ENCODE data around the gene SLC26A5. TPM values are rescaled to one million over a fixed set of nuclear protein-coding genes. Genes with fewer than 3 reads are reported as not detected.
A peak's percentile ranks its signal among the peaks of the same experiment; 100 is the strongest.
"Not testable (repeated sequence)": the region's sequence is repeated elsewhere in the genome, so short reads cannot be mapped to it uniquely, and the experiment has no call there.

Gene SLC26A5
- total and polyA plus RNA-seq, 3 experiments from 2014 or later, result not detected

- CTCF ChIA-PET, result no interaction called here
- H3K4me1 ChIP-seq (ENCODE audit: insufficient read depth, low read length), result no peaks in the 10 kb centered on the region
- peaks cover 9 to 22% of the 10 kb centered on the region in 2 donors for H3K27me3 Mint-ChIP-seq
- no peaks in the 10 kb centered on the region for H3K9me3 ChIP-seq (ENCODE audit: low read length)
- POLR2A ChIA-PET, result no interaction called here
- DNase-seq, result no peak
- no peaks in the 10 kb centered on the region for H3K27me3 ChIP-seq (ENCODE audit: insufficient read depth, low read length, poor library complexity, severe bottlenecking)
- H3K27ac ChIP-seq (ENCODE audit: low read depth, low read length), result no peak overlapping the region
- H3K27ac Mint-ChIP-seq, result no peak overlapping the region
- H3K36me3 ChIP-seq (ENCODE audit: insufficient read depth, low read length), result no peaks in the 10 kb centered on the region
- H3K36me3 Mint-ChIP-seq, result no peaks in the 10 kb centered on the region
- H3K4me3 Mint-ChIP-seq, result no peak overlapping the region
- peaks cover 0 to 2% (median 0%) of the 10 kb centered on the region in 5 donors for H3K9me3 Mint-ChIP-seq
- H3K4me3 ChIP-seq (ENCODE audit: low read length), result no peak overlapping the region
- H3K4me1 Mint-ChIP-seq, result no peaks in the 10 kb centered on the region
Observed at GRCh38 chr7:103420857-103421384, 25.1 kb downstream of the SLC26A5 start.

GRCh38 chr7:103418241-103418640 is 27.8 kb downstream of the SLC26A5 start:
- Mint-ChIP-seq H3K9me3 (peaks cover 0 to 2% (median 0%) of the 10 kb centered on the region in 5 donors), H3K36me3 (no peaks in the 10 kb centered on the region), H3K4me3 (peak overlapping the region in 1 of 7 donors; percentile 27), H3K4me1 (no peaks in the 10 kb centered on the region), H3K27me3 (peaks cover 13 to 29% of the 10 kb centered on the region in 2 donors), H3K27ac (no peak overlapping the region)
- Histone ChIP-seq H3K9me3 (ENCODE audit: low read length) (no peaks in the 10 kb centered on the region), H3K4me1 (ENCODE audit: insufficient read depth, low read length) (no peaks in the 10 kb centered on the region), H3K36me3 (ENCODE audit: insufficient read depth, low read length) (no peaks in the 10 kb centered on the region), H3K27me3 (ENCODE audit: insufficient read depth, low read length, poor library complexity, severe bottlenecking) (no peaks in the 10 kb centered on the region), H3K27ac (ENCODE audit: low read depth, low read length) (no peak overlapping the region), H3K4me3 (ENCODE audit: low read length) (no peak overlapping the region)
- POLR2A ChIA-PET, result no interaction called here
- CTCF ChIA-PET, result no interaction called here
- no peak for DNase-seq

GRCh38 chr7:103413407-103413806 is 32.6 kb downstream of the SLC26A5 start:
- ChIA-PET CTCF (no interaction called here), POLR2A (no interaction called here)
- Mint-ChIP-seq H3K27me3 (peaks cover 10 to 35% of the 10 kb centered on the region in 2 donors), H3K27ac (no peak overlapping the region), H3K4me1 (no peaks in the 10 kb centered on the region), H3K9me3 (no peaks in the 10 kb centered on the region), H3K4me3 (no peak overlapping the region), H3K36me3 (no peaks in the 10 kb centered on the region)
- Histone ChIP-seq H3K36me3 (ENCODE audit: insufficient read depth, low read length) (no peaks in the 10 kb centered on the region), H3K27ac (ENCODE audit: low read depth, low read length) (no peak overlapping the region), H3K4me1 (ENCODE audit: insufficient read depth, low read length) (no peaks in the 10 kb centered on the region), H3K9me3 (ENCODE audit: low read length) (no peaks in the 10 kb centered on the region), H3K27me3 (ENCODE audit: insufficient read depth, low read length, poor library complexity, severe bottlenecking) (no peaks in the 10 kb centered on the region), H3K4me3 (ENCODE audit: low read length) (no peak overlapping the region)
- DNase-seq, result no peak

GRCh38 chr7:103412151-103412550 is 33.9 kb downstream of the SLC26A5 start:
- Histone ChIP-seq H3K27ac (ENCODE audit: low read depth, low read length) (no peak overlapping the region), H3K36me3 (ENCODE audit: insufficient read depth, low read length) (no peaks in the 10 kb centered on the region), H3K4me3 (ENCODE audit: low read length) (no peak overlapping the region), H3K9me3 (ENCODE audit: low read length) (no peaks in the 10 kb centered on the region), H3K27me3 (ENCODE audit: insufficient read depth, low read length, poor library complexity, severe bottlenecking) (no peaks in the 10 kb centered on the region), H3K4me1 (ENCODE audit: insufficient read depth, low read length) (no peaks in the 10 kb centered on the region)
- Mint-ChIP-seq H3K27me3 (peaks cover 10 to 33% of the 10 kb centered on the region in 2 donors), H3K4me3 (no peak overlapping the region), H3K9me3 (no peaks in the 10 kb centered on the region), H3K36me3 (no peaks in the 10 kb centered on the region), H3K4me1 (no peaks in the 10 kb centered on the region), H3K27ac (no peak overlapping the region)
- DNase-seq, result no peak
- POLR2A ChIA-PET, result no interaction called here
- CTCF ChIA-PET, result no interaction called here

- H3K27me3 ChIP-seq (ENCODE audit: insufficient read depth, low read length, poor library complexity, severe bottlenecking); H3K4me1 ChIP-seq (ENCODE audit: insufficient read depth, low read length); H3K36me3 Mint-ChIP-seq; H3K36me3 ChIP-seq (ENCODE audit: insufficient read depth, low read length); DNase-seq; H3K9me3 Mint-ChIP-seq; H3K27ac ChIP-seq (ENCODE audit: low read depth, low read length); H3K4me3 Mint-ChIP-seq; H3K4me1 Mint-ChIP-seq; POLR2A ChIA-PET; H3K9me3 ChIP-seq (ENCODE audit: low read length); H3K4me3 ChIP-seq (ENCODE audit: low read length); H3K27ac Mint-ChIP-seq: not testable (repeated sequence)
- CTCF ChIA-PET, result interaction anchor here (1.4 to 1.6 kb wide), 2 partner anchors 20 to 29 kb away, joined by 3 read pairs; no protein-coding TSS in a partner anchor
- peaks cover 12 to 37% of the 10 kb centered on the region in 2 donors for H3K27me3 Mint-ChIP-seq
Observed at GRCh38 chr7:103405789-103406613, 40.0 kb downstream of the SLC26A5 start.

- POLR2A ChIA-PET; H3K27ac ChIP-seq (ENCODE audit: low read depth, low read length); H3K36me3 Mint-ChIP-seq; H3K9me3 Mint-ChIP-seq; H3K27ac Mint-ChIP-seq; CTCF ChIA-PET; H3K27me3 ChIP-seq (ENCODE audit: insufficient read depth, low read length, poor library complexity, severe bottlenecking); H3K4me1 Mint-ChIP-seq; H3K4me3 ChIP-seq (ENCODE audit: low read length); H3K9me3 ChIP-seq (ENCODE audit: low read length); DNase-seq; H3K4me1 ChIP-seq (ENCODE audit: insufficient read depth, low read length); H3K36me3 ChIP-seq (ENCODE audit: insufficient read depth, low read length); H3K4me3 Mint-ChIP-seq: not testable (repeated sequence)
- peaks cover 8 to 20% of the 10 kb centered on the region in 2 donors for H3K27me3 Mint-ChIP-seq
Observed at GRCh38 chr7:103399687-103400086, 46.3 kb downstream of the SLC26A5 start.

- Mint-ChIP-seq H3K27ac (no peak overlapping the region), H3K36me3 (no peaks in the 10 kb centered on the region), H3K4me3 (no peak overlapping the region), H3K4me1 (no peaks in the 10 kb centered on the region), H3K27me3 (peaks cover 5 to 14% of the 10 kb centered on the region in 2 donors), H3K9me3 (peaks cover 0 to 2% (median 0%) of the 10 kb centered on the region in 5 donors)
- Histone ChIP-seq H3K4me3 (ENCODE audit: low read length) (no peak overlapping the region), H3K27me3 (ENCODE audit: insufficient read depth, low read length, poor library complexity, severe bottlenecking) (no peaks in the 10 kb centered on the region), H3K27ac (ENCODE audit: low read depth, low read length) (no peak overlapping the region), H3K9me3 (ENCODE audit: low read length) (no peaks in the 10 kb centered on the region), H3K36me3 (ENCODE audit: insufficient read depth, low read length) (no peaks in the 10 kb centered on the region), H3K4me1 (ENCODE audit: insufficient read depth, low read length) (no peaks in the 10 kb centered on the region)
- DNase-seq, result no peak
- ChIA-PET POLR2A (no interaction called here), CTCF (no interaction called here)
Observed at GRCh38 chr7:103398483-103399127, 47.4 kb downstream of the SLC26A5 start.

- Mint-ChIP-seq H3K4me3 (no peak overlapping the region), H3K27me3 (peaks cover 5 to 6% of the 10 kb centered on the region in 2 donors), H3K36me3 (no peaks in the 10 kb centered on the region), H3K9me3 (no peaks in the 10 kb centered on the region), H3K27ac (no peak overlapping the region), H3K4me1 (no peaks in the 10 kb centered on the region)
- Histone ChIP-seq H3K4me1 (ENCODE audit: insufficient read depth, low read length) (no peaks in the 10 kb centered on the region), H3K27ac (ENCODE audit: low read depth, low read length) (no peak overlapping the region), H3K36me3 (ENCODE audit: insufficient read depth, low read length) (no peaks in the 10 kb centered on the region), H3K4me3 (ENCODE audit: low read length) (no peak overlapping the region), H3K27me3 (ENCODE audit: insufficient read depth, low read length, poor library complexity, severe bottlenecking) (no peaks in the 10 kb centered on the region), H3K9me3 (ENCODE audit: low read length) (no peaks in the 10 kb centered on the region)
- ChIA-PET POLR2A (no interaction called here), CTCF (no interaction called here)
- no peak for DNase-seq
Observed at GRCh38 chr7:103396471-103396870, 49.5 kb downstream of the SLC26A5 start.

All from CD8-positive, alpha-beta memory T cell (primary cell).